ENCODE data around the gene GLB1L. TPM values are rescaled to one million over a fixed set of nuclear protein-coding genes. Genes with fewer than 3 reads are reported as not detected.

GLB1L gene
- total and polyA plus RNA-seq, 2 of the 8 experiments (the other 6 are each of a cell fraction or from before 2014, with no cell fraction given): 3.7 to 4.0 TPM

DNA sequence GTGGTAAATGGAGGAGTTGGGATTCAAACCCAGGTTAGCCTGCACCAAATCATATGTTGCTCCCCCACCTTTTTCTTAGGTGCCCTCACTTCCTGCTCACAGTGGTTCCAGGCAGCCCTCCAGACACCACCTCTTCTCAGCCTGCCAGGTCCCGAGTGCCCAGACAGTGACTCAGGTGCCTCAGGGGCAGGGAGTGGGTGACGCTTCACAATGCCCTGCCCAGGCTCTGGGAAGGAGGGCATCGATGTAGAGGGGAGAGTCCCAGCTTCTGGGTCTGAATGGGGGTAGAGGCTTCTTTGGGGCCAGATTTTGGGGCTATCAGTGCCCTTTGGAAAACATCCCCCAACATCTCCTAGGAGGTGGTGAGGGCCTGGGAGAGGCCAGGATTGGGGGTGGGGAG is 28.7 kb upstream of the GLB1L start (continued):
- TF ChIP-seq CHD2 (IDR thresholded peaks at IDR 0.05; ENCODE audit: low read length) (no peak), CEBPB (IDR thresholded peaks at IDR 0.05; ENCODE audit: low read depth, low read length) (no peak), POU5F1 (IDR thresholded peaks at IDR 0.05; ENCODE audit: low read depth, low read length) (no peak), SRF (IDR thresholded peaks at IDR 0.05; ENCODE audit: low read depth, low read length) (no peak), CTBP2 (IDR thresholded peaks at IDR 0.05; ENCODE audit: borderline replicate concordance, insufficient read depth, insufficient read length, low read length) (no peak), YY1 (IDR thresholded peaks at IDR 0.05; ENCODE audit: low read depth, low read length) (no peak), RNF2 (IDR thresholded peaks at IDR 0.05; ENCODE audit: borderline replicate concordance, low read depth, low read length, missing control alignments, poor library complexity, severe bottlenecking) (no peak)
